HCT116 (cell line): Measurements from ENCODE around the gene MYO7B. TPM values are rescaled to one million over a fixed set of nuclear protein-coding genes. Genes with fewer than 3 reads are reported as not detected.

ENCODE experiments used
- ATAC-seq: fragments of 200-7000 bp; cut with Tn5 transposase; 2 replicates; pipeline ENCODE4 v1.9.1; 2020; ENCODE audit warnings: mild to moderate bottlenecking, moderate library complexity
- BruUV-seq: library from RNA; stranded (reverse); fragments of 400-500 nt; replicated peaks from 2 replicates; lab custom pipeline; 2021; lab: Mats Ljungman, UMichigan
- CTCF ChIA-PET: fragments of 300-600 bp; sonication (Branson Sonifier 250); formaldehyde crosslinking; loops from one replicate; lab custom pipeline; 2021; ENCODE audit warnings: antibody characterized with exemption; lab: Charles Lee
- POLR2A ChIA-PET: fragments of 300-600, 350-600 bp; sonication (Branson Sonifier 250); formaldehyde crosslinking; loops from one replicate; lab custom pipeline; 2021; ENCODE audit warnings: antibody characterized with exemption; lab: Charles Lee
- RAD21 ChIA-PET, 2 experiments: fragments of 300-600 bp; sonication (Branson Sonifier 250); formaldehyde crosslinking; loops; one replicate each; lab custom pipeline; 2023; ENCODE audit warnings: low total read pairs in 2 of 2; ENCODE audit not compliant: uncharacterized antibody in 2 of 2, unreplicated experiment in 2 of 2, low non-redundant PET in 1 of 2; lab: Charles Lee
- DNase-seq: peaks from one replicate; pipeline ENCODE4 v3.0.0-alpha.2; 2010; ENCODE audit warnings: low read depth, low spot score
- H2AFZ ChIP-seq: fragments of 200-600 bp; shearing (Covaris generic), sonication (generic); 2 replicates; pipeline ENCODE4 v1.6.1; 2017; ENCODE audit warnings: low read depth, mixed run types, mixed read lengths, antibody characterized with exemption, low read length; ENCODE audit not compliant: poor library complexity, severe bottlenecking
- H3K27ac ChIP-seq: 2 replicates; pipeline ENCODE4 v1.5.1; 2012; ENCODE audit warnings: low read depth, low read length
- H3K27me3 ChIP-seq: fragments of 200-600 bp; sonication (generic); 2 replicates; pipeline ENCODE4 v1.6.1; 2016; ENCODE audit warnings: mixed run types, low read length, mixed read lengths; ENCODE audit not compliant: insufficient read depth
- H3K36me3 ChIP-seq, 2 experiments: fragments of 200-500 bp in 1 of 2; fragments of 200-600 bp in 1 of 2; sonication (Bioruptor generic) in 1 of 2; sonication (generic) in 1 of 2; 2 replicates each; pipeline versions ENCODE4 v1.5.1 to v1.6.1; 2014 to 2016; ENCODE audit warnings: low read length in 2 of 2, inconsistent platforms in 1 of 2, mixed read lengths in 1 of 2, mixed run types in 1 of 2; ENCODE audit not compliant: insufficient read depth in 2 of 2, control insufficient read depth in 1 of 2
- H3K4me1 ChIP-seq, 2 experiments: fragments of 200-600 bp in 1 of 2; sonication (generic) in 1 of 2; 2 replicates each; pipeline versions ENCODE4 v1.5.1 to v1.6.1; 2012 to 2017; ENCODE audit warnings: low read length in 2 of 2, inconsistent platforms in 1 of 2, mild to moderate bottlenecking in 1 of 2, mixed read lengths in 1 of 2, mixed run types in 1 of 2, moderate library complexity in 1 of 2; ENCODE audit not compliant: insufficient read depth in 2 of 2, control insufficient read depth in 1 of 2
- H3K4me2 ChIP-seq: fragments of 200-600 bp; sonication (generic); 2 replicates; pipeline ENCODE4 v1.6.1; 2017; ENCODE audit warnings: mixed run types, low read length, mixed read lengths
- H3K4me3 ChIP-seq, 2 experiments: fragments of 200-600 bp in 1 of 2; sonication (generic) in 1 of 2; replicated peaks in 1 of 2; 2 replicates each; pipeline ENCODE4 v1.5.1; 2011 to 2016; ENCODE audit warnings: low read length in 2 of 2, control low read depth in 1 of 2, low read depth in 1 of 2, mild to moderate bottlenecking in 1 of 2, mixed read lengths in 1 of 2, mixed run types in 1 of 2
- H3K79me2 ChIP-seq: fragments of 200-600 bp; sonication (generic); 2 replicates; pipeline ENCODE4 v1.6.1; 2017; ENCODE audit warnings: mild to moderate bottlenecking, mixed run types, low read length, moderate library complexity, mixed read lengths; ENCODE audit not compliant: insufficient read depth
- H3K9ac ChIP-seq: fragments of 200-600 bp; sonication (generic); 2 replicates; pipeline ENCODE4 v1.6.1; 2016; ENCODE audit warnings: low read length, mixed read lengths
- H3K9me2 ChIP-seq: fragments of 200-600 bp; sonication (generic), shearing (Covaris generic); 2 replicates; pipeline ENCODE4 v1.6.1; 2017; ENCODE audit warnings: mixed run types, mild to moderate bottlenecking, moderate library complexity; ENCODE audit not compliant: insufficient read depth
- H3K9me3 ChIP-seq, 2 experiments: fragments of 200-500 bp in 1 of 2; fragments of 200-600 bp in 1 of 2; sonication (Bioruptor generic) in 1 of 2; sonication (generic) in 1 of 2; 2 replicates each; pipeline ENCODE4 v1.6.1; 2014 to 2017; ENCODE audit warnings: low read length in 2 of 2, mixed read lengths in 2 of 2, inconsistent platforms in 1 of 2, low read depth in 1 of 2, mild to moderate bottlenecking in 1 of 2, mixed run types in 1 of 2, moderate library complexity in 1 of 2; ENCODE audit not compliant: control insufficient read depth in 1 of 2, insufficient read depth in 1 of 2
- H4K20me1 ChIP-seq: fragments of 200-600 bp; sonication (generic), shearing (Covaris generic); 2 replicates; pipeline ENCODE4 v1.6.1; 2017; ENCODE audit warnings: mixed run types, mild to moderate bottlenecking, moderate library complexity; ENCODE audit not compliant: insufficient read depth
- ATF3 ChIP-seq: IDR thresholded peaks from 2 replicates; pipeline ENCODE4 v1.6.1; 2012
- CBX3 ChIP-seq: IDR thresholded peaks from 2 replicates; pipeline ENCODE4 v1.6.1; 2012; ENCODE audit warnings: low read depth
- CEBPB ChIP-seq: IDR thresholded peaks from 2 replicates; pipeline ENCODE4 v1.6.1; 2012; ENCODE audit warnings: low read depth
- ELF1 ChIP-seq: IDR thresholded peaks from 2 replicates; pipeline ENCODE4 v1.6.1; 2012; ENCODE audit warnings: low read depth, borderline replicate concordance
- EZH2 ChIP-seq: fragments of 200-600 bp; sonication (generic); IDR thresholded peaks from 2 replicates; pipeline ENCODE4 v1.6.1; 2017; ENCODE audit warnings: antibody characterized with exemption, mixed run types
- EZH2phosphoT487 ChIP-seq: fragments of 200-600 bp; IDR thresholded peaks from 2 replicates; pipeline ENCODE4 v1.6.1; 2018; ENCODE audit warnings: antibody characterized with exemption, borderline replicate concordance
- FOSL1 ChIP-seq: IDR thresholded peaks from 2 replicates; pipeline ENCODE4 v1.6.1; 2012; ENCODE audit warnings: low read depth
- MAX ChIP-seq: IDR thresholded peaks from 2 replicates; pipeline ENCODE4 v1.6.1; 2012
- POLR2AphosphoS5 ChIP-seq: IDR thresholded peaks from 2 replicates; pipeline ENCODE4 v1.6.1; 2011; ENCODE audit warnings: mild to moderate bottlenecking, low read depth, low read length, moderate library complexity
- RAD21 ChIP-seq: IDR thresholded peaks from 2 replicates; pipeline ENCODE4 v1.6.1; 2012; ENCODE audit warnings: low read depth, mild to moderate bottlenecking
- REST ChIP-seq: IDR thresholded peaks from 2 replicates; pipeline ENCODE4 v1.6.1; 2012; ENCODE audit warnings: low read depth
- SIN3A ChIP-seq: IDR thresholded peaks from 2 replicates; pipeline ENCODE4 v1.6.1; 2012; ENCODE audit warnings: low read depth
- SP1 ChIP-seq: IDR thresholded peaks from 2 replicates; pipeline ENCODE4 v1.6.1; 2012; ENCODE audit warnings: low read depth
- TCF7L2 ChIP-seq: IDR thresholded peaks from 2 replicates; pipeline ENCODE4 v1.7.0; 2011; ENCODE audit warnings: borderline replicate concordance, inconsistent platforms; ENCODE audit not compliant: insufficient read depth, insufficient read length; ENCODE audit errors: extremely low read depth
- YY1 ChIP-seq: IDR thresholded peaks from 2 replicates; pipeline ENCODE4 v1.6.1; 2011; ENCODE audit warnings: low read length, low read depth, moderate library complexity, mild to moderate bottlenecking; ENCODE audit not compliant: insufficient replicate concordance; ENCODE audit errors: extremely low read depth
- ZFX ChIP-seq: fragments of 450-650 bp; IDR thresholded peaks from 2 replicates; pipeline ENCODE4 v1.6.1; 2017
- ZNF274 ChIP-seq: fragments of 200-500 bp; sonication (Bioruptor generic); IDR thresholded peaks from 2 replicates; pipeline ENCODE4 v1.6.1; 2014; ENCODE audit warnings: mild to moderate bottlenecking, low read depth, low read length, inconsistent platforms
- intact Hi-C: fragments of 100-400 bp; cut with micrococcal nuclease; formaldehyde crosslinking; loops from 2 replicates; pipeline ENCODE4 v1.10.0; 2022
- total RNA-seq: library from RNA; stranded (reverse); gene quantifications from one replicate; pipeline ENCODE4 v1.2.1, GENCODE V29; 2021; ENCODE audit not compliant: unreplicated experiment
- TF ChIP-seq, protein P1 (sequence below): IDR thresholded peaks from 2 replicates; pipeline ENCODE4 v1.6.1; 2011; ENCODE audit warnings: mild to moderate bottlenecking, low read length, moderate library complexity; ENCODE audit not compliant: insufficient replicate concordance; ENCODE audit errors: extremely low read depth

Gene MYO7B
- total RNA-seq, 1 experiment from 2014 or later = 0.07 TPM

DNA sequence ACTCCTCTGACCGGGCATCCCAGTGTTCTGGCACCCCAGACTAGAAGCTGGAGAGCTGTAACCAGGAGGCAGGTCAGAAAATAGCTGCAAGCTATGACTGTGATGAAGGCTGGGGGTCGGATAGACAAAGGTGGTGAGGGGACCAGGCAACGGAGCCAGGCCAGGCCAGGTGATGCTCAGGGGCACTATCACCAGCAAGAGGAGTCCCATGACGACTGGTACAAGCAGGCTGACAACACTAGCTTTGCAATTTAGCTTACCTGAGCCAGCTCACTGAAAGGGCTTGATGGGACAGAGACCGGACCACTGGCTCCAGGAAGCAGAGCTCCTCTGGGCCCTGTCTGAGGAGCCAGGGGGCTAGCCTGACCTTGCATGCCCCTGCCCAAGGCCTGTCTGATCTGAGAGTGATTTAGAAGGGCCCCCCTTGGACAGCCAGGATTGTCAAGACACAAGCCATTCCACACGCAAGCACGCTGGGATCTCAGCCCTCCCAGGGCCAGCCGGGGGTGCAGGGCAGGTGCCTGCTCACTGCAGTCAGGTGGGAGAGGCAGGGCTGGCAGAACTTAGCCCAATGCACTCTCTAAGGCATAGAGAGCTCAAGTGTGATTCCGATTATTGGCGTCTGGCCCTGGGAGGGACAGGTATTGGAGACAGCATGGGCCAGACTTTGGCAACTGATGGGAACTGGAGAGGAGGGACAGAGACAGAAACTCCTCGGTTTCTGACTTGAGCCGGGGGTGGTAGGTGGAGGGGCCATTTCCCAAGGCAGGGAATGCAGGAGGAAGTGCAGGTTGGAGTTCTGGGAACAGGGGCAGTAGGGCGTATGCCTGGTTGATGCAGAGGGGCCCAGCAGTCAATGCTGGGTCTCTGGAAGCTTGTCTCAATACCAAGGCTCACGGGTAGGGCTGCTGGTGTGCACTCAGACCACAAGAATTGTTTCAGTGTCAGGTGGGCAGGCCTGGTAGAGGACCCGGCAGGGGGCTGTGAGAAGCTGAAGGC, 47.7 kb downstream of the MYO7B start:
- Histone ChIP-seq H3K4me2 (no peak overlapping the region), H3K9me2 (no peaks in the 10 kb centered on the region), H2AFZ (no peak overlapping the region), H3K9me3 (no peaks in the 10 kb centered on the region), H3K79me2 (no peaks in the 10 kb centered on the region), H3K27ac (no peak overlapping the region), H3K36me3 (no peaks in the 10 kb centered on the region), H3K27me3 (no peaks in the 10 kb centered on the region), H3K4me1 (no peaks in the 10 kb centered on the region), H4K20me1 (no peaks in the 10 kb centered on the region), H3K4me3 (no peak overlapping the region), H3K9ac (no peak overlapping the region)
- DNase-seq (no peak), ATAC-seq (no peak)
- intact Hi-C loops = no loop called here
- TF ChIP-seq EZH2phosphoT487 (no peak), REST (no peak), EZH2 (no peak), ZFX (no peak), MAX (no peak), TCF7L2 (no peak), CBX3 (no peak), CEBPB (no peak), SP1 (no peak), ZNF274 (no peak), ELF1 (no peak), POLR2AphosphoS5 (no peak), YY1 (no peak), ATF3 (no peak), SIN3A (no peak), FOSL1 (no peak), RAD21 (no peak)
- TF ChIP-seq, protein P1, sequence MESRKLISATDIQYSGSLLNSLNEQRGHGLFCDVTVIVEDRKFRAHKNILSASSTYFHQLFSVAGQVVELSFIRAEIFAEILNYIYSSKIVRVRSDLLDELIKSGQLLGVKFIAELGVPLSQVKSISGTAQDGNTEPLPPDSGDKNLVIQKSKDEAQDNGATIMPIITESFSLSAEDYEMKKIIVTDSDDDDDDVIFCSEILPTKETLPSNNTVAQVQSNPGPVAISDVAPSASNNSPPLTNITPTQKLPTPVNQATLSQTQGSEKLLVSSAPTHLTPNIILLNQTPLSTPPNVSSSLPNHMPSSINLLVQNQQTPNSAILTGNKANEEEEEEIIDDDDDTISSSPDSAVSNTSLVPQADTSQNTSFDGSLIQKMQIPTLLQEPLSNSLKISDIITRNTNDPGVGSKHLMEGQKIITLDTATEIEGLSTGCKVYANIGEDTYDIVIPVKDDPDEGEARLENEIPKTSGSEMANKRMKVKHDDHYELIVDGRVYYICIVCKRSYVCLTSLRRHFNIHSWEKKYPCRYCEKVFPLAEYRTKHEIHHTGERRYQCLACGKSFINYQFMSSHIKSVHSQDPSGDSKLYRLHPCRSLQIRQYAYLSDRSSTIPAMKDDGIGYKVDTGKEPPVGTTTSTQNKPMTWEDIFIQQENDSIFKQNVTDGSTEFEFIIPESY = no peak
- ChIA-PET RAD21 (no interaction called here), CTCF (interaction anchor here (1.4 kb wide), 1 partner anchor 8 kb away, joined by 7 read pairs; no protein-coding TSS in a partner anchor), POLR2A (no interaction called here)
- no TSS peak for BruUV-seq
